HG02678 (cell line): Measurements from ENCODE around the gene SELENOF.

Experiments
- ATAC-seq: cut with Tn5 transposase; IDR thresholded peaks from one replicate; pipeline ENCODE4 v1.9.1; 2021; ENCODE audit warnings: mild to moderate bottlenecking, moderate library complexity; ENCODE audit not compliant: unreplicated experiment

SELENOF gene

GRCh38 chr1:86860424-86860823 lies 53.5 kb downstream of the SELENOF start:
- no peak for ATAC-seq

DNA sequence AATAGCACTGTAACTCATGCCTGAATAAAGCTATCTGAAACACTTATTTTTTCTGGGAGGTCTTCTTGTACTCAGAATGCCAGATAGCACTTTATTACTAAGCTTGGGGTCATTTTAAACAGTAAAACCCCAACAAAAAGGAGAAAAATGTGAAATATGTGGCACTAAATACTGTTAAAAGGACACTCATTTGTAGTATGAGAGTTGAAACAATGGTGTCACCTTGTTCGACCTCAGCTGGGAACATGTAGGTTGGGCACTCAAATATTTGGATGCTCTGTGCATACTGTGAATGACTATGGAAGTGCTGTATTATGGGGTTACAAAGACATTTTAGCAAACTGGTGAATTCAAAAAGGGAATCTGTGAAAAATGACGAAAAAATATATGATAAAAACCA lies 53.9 kb downstream of the SELENOF start:
- ATAC-seq, result no peak

DNA sequence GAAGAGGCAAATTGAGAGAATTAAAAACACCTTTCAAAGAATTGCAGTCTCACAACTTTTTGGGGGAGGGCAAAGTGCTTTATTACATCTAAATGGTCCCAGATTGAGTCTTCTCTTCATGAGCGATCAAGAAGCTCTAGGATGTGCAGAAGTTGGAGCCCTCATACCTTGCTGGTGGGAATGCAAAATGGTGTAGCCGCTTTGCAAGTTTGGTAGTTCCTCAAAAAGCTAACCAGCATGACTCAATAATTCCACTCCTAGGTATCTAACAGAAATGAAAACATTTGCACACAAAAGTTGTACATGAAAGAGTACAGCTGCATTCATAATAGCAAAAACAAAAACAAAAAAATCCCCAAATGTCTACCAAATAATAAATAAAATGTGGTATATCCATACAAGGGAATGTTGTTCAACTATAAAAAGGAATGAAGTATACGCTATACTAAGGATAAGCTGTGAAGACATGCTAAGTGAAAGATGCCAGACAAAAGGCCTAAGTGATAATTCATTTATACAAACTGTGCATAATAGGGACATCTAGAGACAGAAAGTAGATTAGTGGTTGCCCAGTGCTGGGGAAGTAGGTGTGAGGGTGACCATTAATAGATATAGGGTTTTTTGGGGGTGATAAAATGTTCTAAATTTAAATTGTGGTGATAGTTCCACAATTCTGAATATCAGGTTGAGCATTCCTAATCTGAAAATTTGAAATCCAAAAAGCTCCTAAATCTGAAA lies 55.2 kb downstream of the SELENOF start:
- ATAC-seq, result no peak

DNA sequence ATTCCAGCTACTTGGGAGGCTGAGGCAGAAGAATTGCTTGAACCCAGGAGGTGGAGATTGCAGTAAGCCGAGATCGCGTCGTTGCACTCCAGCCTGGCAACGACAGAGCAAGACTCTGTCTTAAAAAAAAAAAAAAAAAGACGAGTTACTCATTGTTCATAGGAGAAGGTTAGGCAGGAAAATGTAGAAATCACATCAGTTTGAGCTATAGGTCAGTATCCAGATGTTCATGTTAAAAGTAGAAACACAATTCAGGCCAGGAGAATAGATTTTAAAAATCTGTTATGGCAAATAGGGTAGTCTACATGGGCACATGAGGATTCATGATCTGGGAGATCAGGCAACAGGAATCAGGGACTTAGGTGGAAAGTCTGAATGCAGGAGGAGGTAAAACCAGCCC lies 57.7 kb downstream of the SELENOF start:
- no peak for ATAC-seq

- ATAC-seq, result no peak
Measured at GRCh38 chr1:86854352-86854751, 59.6 kb downstream of the SELENOF start.

DNA sequence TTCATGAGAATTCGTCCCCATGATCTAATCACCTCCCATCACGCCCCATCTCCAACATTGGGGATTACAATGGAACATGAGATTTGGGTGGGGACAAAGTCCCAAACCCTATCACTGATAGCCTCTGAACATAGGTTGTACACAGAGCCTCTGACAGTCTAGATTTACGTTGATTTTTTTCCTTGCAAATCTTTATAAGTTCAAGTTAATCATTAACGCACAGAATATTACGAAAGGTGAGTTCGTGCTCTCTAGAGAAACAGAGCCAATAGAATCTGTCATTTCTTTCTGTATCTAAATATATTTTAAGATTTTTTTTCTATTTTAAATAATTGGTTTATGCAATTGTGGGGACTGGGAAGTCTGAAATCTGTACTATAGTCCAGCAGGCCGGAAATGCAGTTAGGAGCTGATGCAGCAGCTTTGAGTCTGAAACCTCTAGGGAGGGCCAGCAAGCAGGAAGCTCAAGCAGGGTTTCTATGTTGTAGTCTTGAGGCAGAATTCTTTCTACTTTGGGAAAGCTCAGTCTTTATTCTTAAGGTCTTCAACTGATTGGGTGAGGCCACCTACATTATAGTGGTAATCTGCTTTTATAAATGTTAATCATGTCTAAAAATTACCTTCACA lies 61.0 kb downstream of the SELENOF start:
- no peak for ATAC-seq

GRCh38 chr1:86852289-86852688 lies 61.6 kb downstream of the SELENOF start:
- ATAC-seq, result no peak

DNA sequence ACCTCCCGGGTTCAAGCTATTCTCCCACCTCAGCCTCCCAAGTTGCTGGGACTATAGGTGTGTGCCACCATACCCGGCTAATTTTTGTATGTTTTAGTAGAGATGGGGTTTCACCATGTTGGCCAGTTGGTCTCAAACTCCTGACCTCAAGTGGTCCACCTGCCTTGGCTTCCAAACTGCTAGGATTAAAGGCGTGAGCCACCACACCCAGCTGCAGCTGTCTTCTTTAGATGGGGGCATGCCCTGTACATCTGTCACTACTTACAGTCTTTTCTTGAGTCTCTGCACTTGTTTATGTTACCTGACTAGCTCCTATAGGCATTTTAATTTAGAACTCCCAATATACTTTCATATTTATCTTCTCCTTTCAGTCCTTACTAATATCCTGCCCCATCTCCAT lies 64.2 kb downstream of the SELENOF start:
- ATAC-seq, result no peak

GRCh38 chr1:86848654-86849053 lies 65.3 kb downstream of the SELENOF start:
- ATAC-seq, result no peak

DNA sequence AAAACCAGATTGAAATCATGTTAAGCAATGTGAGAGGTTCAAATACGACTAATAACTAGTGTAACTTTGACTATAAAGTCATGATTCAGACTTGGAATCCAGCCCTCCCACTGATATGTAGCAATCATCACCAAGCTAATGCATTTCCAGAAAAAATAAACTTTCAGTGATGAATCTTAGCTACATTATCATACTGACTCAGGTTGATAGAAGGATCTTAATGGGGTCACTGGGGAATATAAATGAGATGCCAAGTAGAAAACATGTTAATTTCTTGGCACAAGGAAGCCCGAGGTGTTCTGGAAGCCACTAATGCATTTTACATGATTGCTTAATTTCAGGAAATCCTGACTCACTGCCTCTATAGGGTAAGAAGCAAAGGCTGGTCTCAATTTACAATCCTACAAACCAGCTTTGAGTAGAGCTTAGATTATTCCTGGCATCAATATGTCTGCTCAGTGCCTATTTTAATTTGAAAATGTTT lies 67.7 kb downstream of the SELENOF start:
- no peak for ATAC-seq

GRCh38 chr1:86845514-86845913 lies 68.4 kb downstream of the SELENOF start:
- no peak for ATAC-seq

- ATAC-seq, result no peak
Measured at GRCh38 chr1:86841116-86841515, 72.8 kb downstream of the SELENOF start.

GRCh38 chr1:86833461-86834215 lies 80.3 kb downstream of the SELENOF start:
- peak; percentile 83 for ATAC-seq

DNA sequence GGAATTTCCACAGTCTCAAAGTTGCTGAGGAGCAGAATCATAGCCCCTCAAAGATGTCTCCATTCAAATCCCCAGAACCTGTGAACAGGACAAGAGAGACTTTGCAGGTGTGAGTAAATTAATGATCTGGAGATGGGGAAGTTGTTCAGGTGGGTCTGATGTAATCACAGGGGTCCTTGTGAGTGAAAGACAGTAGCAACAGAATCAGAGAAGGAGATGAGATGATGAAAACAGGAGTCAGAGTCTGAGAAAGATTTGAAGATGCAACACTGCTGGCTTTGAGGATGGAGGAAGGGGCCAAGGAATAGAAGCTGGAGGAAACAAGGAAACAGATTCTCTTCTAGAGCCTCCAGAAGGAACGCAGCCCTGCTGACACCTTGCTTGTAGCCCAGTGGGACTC lies 81.5 kb downstream of the SELENOF start:
- no peak for ATAC-seq

DNA sequence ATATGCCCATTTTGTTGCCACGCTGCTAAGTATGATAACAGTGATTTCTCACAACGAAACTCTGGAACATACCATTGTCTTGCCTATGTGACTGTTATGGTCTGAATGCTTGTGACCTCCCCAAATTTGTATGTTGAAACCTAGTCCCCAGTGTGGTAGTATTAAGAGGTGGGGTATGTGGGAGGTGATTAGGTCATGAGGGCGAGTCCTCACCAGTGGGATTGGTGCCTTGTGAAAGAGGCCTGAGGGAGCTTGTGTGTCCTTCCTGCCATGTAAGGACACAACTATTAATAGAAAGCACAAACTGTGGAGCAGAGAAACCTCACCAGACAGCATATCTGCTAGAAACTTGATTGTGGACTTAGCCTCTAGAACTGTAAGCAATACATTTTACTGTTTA lies 84.6 kb downstream of the SELENOF start:
- no peak for ATAC-seq

DNA sequence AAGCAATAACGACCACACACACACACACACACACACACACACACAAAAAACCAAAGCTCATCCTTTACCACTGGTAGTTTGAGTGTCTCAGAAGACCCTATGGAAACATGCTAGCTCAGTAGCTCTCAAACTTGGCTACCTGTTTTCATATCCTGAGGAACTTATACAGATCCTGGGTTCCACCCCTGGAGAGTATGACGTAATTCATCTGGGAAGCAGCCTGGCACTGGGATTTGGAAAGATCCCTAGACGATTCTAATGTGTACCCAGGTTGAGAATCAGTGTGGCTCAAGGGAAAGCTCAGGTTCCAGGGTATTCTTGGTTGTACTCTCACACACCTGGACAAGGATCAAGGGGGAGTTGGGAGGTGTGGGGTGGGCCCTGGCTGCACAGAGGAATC lies 85.9 kb downstream of the SELENOF start:
- ATAC-seq, result no peak

- ATAC-seq, result no peak
Measured at GRCh38 chr1:86826856-86827255, 87.1 kb downstream of the SELENOF start.

DNA sequence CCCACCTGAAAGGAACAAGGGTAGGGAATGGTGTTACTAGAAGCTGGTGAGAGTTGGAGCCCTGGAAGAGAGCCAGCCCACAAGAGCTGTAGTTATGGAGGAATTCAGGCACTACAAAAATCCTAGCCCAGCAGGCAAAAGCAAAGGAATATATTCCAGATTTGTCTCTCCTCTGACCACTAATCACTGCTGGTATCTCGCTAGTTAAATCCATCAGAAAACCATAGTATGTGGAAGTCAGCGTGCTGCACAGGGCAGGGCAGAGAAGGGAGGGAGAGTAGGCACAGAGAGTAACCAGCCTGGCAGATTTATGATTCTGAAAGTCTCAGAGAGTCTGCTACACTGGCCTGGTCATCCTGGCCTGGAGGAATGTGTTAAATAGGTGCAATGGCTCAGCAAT lies 88.6 kb downstream of the SELENOF start:
- no peak for ATAC-seq

GRCh38 chr1:86823821-86824500 lies 90.0 kb downstream of the SELENOF start:
- ATAC-seq, result no peak

GRCh38 chr1:86823386-86823785 lies 90.5 kb downstream of the SELENOF start:
- ATAC-seq, result no peak

DNA sequence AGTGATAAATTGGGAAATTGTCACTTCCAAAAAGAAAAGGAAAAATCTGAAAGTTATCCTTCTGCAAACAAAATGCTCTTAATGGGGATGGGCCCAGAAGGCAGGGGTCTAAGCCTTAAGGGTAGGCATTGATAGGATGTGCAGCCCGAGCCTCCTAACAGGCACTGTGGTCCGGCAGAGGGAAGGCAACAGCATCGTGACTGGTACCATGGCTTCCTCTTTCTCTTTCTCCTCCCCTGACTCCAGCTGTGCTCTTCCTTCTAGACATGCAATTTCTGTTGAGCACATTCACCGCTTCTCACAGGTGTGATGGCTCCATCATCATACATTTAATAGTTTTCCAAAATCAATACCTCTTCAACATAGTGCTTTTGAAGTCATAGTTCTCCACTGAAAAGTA lies 91.5 kb downstream of the SELENOF start:
- no peak for ATAC-seq
